Stimulated activated CD8-positive, alpha-beta memory T cell treated with anti-CD3 and anti-CD28 coated beads, Interleukin-7, amount 100 ng/mL, for 48 hours (primary cell): ENCODE data around the gene TFF1.

ENCODE experiments used
- DNase-seq, 2 donors: peaks; one replicate each; pipeline ENCODE4 v3.0.0-alpha.2; 2020; ENCODE audit warnings: low read depth in 1 of 2; ENCODE audit errors: extremely low read depth in 1 of 2

Gene TFF1

GRCh38 chr21:42384156-42384945, 18.0 kb upstream of the TFF1 start:
- DNase-seq = no peak

GRCh38 chr21:42383331-42383730, 17.0 kb upstream of the TFF1 start:
- no peak for DNase-seq

- no peak for DNase-seq
These were observed 16.6 kb upstream of the TFF1 start for GRCh38 chr21:42382915-42383314.

- DNase-seq = no peak
These were observed 15.1 kb upstream of the TFF1 start for GRCh38 chr21:42381347-42381984.

GRCh38 chr21:42379426-42380215, 13.3 kb upstream of the TFF1 start:
- DNase-seq = no peak

- DNase-seq = no peak
These were observed 12.1 kb upstream of the TFF1 start for GRCh38 chr21:42378418-42378817.

- no peak for DNase-seq
These were observed 11.6 kb upstream of the TFF1 start for GRCh38 chr21:42377951-42378340.

GRCh38 chr21:42377211-42377950, 11.0 kb upstream of the TFF1 start:
- no peak for DNase-seq

GRCh38 chr21:42376338-42376982, 10.1 kb upstream of the TFF1 start:
- no peak for DNase-seq

- no peak for DNase-seq
These were observed 9.6 kb upstream of the TFF1 start for GRCh38 chr21:42375966-42376337.

- DNase-seq = no peak
These were observed 9.2 kb upstream of the TFF1 start for GRCh38 chr21:42375506-42375905.

GRCh38 chr21:42374864-42375499, 8.6 kb upstream of the TFF1 start:
- DNase-seq = no peak

- no peak for DNase-seq
These were observed 8.1 kb upstream of the TFF1 start for GRCh38 chr21:42374457-42374856.

GRCh38 chr21:42373908-42374455, 7.6 kb upstream of the TFF1 start:
- no peak for DNase-seq

GRCh38 chr21:42373196-42373907, 7.0 kb upstream of the TFF1 start:
- peak; percentile 41 to 44 for DNase-seq

- no peak for DNase-seq
These were observed 4.7 kb upstream of the TFF1 start for GRCh38 chr21:42370894-42371654.

GRCh38 chr21:42369821-42370220, 3.5 kb upstream of the TFF1 start:
- no peak for DNase-seq

- DNase-seq = no peak
These were observed 1.2 kb upstream of the TFF1 start for GRCh38 chr21:42367367-42368165.
